Measurements from ENCODE around the gene COL15A1. TPM values are rescaled to one million over a fixed set of nuclear protein-coding genes. Genes with fewer than 3 reads are reported as not detected.

COL15A1 gene
- total RNA-seq, 1 donor from 2014 or later: 0.05 TPM

GRCh38 chr9:99056886-99057664, 113.4 kb downstream of the COL15A1 start:
- H3K36me3 Mint-ChIP-seq (ENCODE audit: low read depth): peaks cover 20% of the 10 kb centered on the region
- peak overlapping the region; percentile 82 for H3K27ac Mint-ChIP-seq
- DNase-seq: peak; percentile 71
- intact Hi-C loops (cut with micrococcal nuclease): loop anchor here (2.0 to 10.0 kb wide), 6 partner anchors 36 to 1028 kb away; partner anchors contain the start of gene NR4A3
- H3K4me1 Mint-ChIP-seq: peaks cover 71% of the 10 kb centered on the region
- H3K27me3 Mint-ChIP-seq: no peaks in the 10 kb centered on the region
- peaks cover 14% of the 10 kb centered on the region for H3K9me3 Mint-ChIP-seq
- peak overlapping the region; percentile 77 for H3K4me3 Mint-ChIP-seq

DNA sequence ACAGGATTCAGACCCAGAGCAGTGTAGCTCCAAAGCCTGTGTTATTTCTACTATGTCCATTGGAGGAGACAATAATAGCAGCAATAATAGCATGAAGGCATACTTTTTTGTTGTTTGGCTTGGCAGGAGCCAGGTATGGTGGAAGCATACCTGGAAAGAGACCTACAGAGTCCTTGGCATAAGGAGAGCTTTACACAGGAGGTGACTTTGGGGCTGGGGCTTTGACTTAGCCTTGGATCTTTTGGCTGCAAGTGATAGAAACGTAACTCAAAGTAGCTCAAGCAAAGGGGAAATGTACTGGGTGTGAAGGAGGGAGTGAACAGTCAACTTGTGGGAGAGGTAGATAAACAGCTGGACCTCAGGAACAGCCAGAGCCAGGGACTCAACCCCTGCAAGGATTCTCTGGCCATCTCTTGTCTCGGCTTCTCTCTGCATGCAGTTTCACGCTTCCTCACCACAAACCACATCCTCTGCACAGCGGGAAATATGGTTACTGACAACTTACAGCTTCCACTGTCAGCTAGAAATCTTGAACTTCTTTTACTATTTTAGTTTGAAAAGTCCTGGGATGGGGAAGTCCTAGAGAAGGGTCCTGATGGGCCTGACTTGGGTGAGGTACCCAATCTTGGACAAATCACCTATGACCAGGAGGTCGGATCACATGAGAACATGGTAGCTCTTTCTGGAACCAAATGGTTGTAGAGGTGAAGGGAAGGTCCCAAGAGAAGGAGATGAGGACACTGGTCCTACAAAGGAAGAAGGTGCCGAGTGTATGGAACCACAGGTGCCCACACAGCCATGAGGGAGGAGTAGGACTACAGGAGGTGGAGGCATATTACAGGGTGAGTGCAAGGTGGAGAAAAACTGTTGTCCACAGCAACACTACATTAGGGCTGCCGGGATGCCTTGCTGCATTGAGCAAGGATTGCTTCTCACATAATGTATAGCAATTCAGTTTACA, 114.2 kb downstream of the COL15A1 start:
- peak overlapping the region; percentile 77 for H3K4me3 Mint-ChIP-seq
- H3K9me3 Mint-ChIP-seq: peaks cover 15% of the 10 kb centered on the region
- peak; percentile 94 for DNase-seq
- intact Hi-C loops (cut with micrococcal nuclease): loop anchor here (1.0 to 10.0 kb wide), 9 partner anchors 13 to 1027 kb away; partner anchors contain the start of gene NR4A3
- peaks cover 20% of the 10 kb centered on the region for H3K36me3 Mint-ChIP-seq (ENCODE audit: low read depth)
- H3K4me1 Mint-ChIP-seq: peaks cover 68% of the 10 kb centered on the region
- no peaks in the 10 kb centered on the region for H3K27me3 Mint-ChIP-seq
- peak overlapping the region; percentile 82 for H3K27ac Mint-ChIP-seq

GRCh38 chr9:99058964-99059921, 115.5 kb downstream of the COL15A1 start:
- peaks cover 22% of the 10 kb centered on the region for H3K9me3 Mint-ChIP-seq
- peak overlapping the region; percentile 82 for H3K27ac Mint-ChIP-seq
- peak; percentile 77 for DNase-seq
- H3K27me3 Mint-ChIP-seq: no peaks in the 10 kb centered on the region
- H3K4me1 Mint-ChIP-seq: peaks cover 68% of the 10 kb centered on the region
- intact Hi-C loops (cut with micrococcal nuclease): loop anchor here (1.0 to 10.0 kb wide), 7 partner anchors 14 to 1026 kb away; partner anchors contain the start of gene NR4A3
- peaks cover 20% of the 10 kb centered on the region for H3K36me3 Mint-ChIP-seq (ENCODE audit: low read depth)
- peak overlapping the region; percentile 77 for H3K4me3 Mint-ChIP-seq

GRCh38 chr9:99060621-99061020, 116.9 kb downstream of the COL15A1 start:
- H3K4me3 Mint-ChIP-seq: no peak overlapping the region
- intact Hi-C loops (cut with micrococcal nuclease): no loop called here
- peaks cover 67% of the 10 kb centered on the region for H3K4me1 Mint-ChIP-seq
- H3K9me3 Mint-ChIP-seq: peaks cover 29% of the 10 kb centered on the region
- H3K27me3 Mint-ChIP-seq: no peaks in the 10 kb centered on the region
- H3K27ac Mint-ChIP-seq: no peak overlapping the region
- H3K36me3 Mint-ChIP-seq (ENCODE audit: low read depth): peaks cover 14% of the 10 kb centered on the region
- no peak for DNase-seq

- peaks cover 19% of the 10 kb centered on the region for H3K9me3 Mint-ChIP-seq
- peaks cover 7% of the 10 kb centered on the region for H3K36me3 Mint-ChIP-seq (ENCODE audit: low read depth)
- no peak overlapping the region for H3K27ac Mint-ChIP-seq
- DNase-seq: no peak
- no peaks in the 10 kb centered on the region for H3K27me3 Mint-ChIP-seq
- H3K4me3 Mint-ChIP-seq: no peak overlapping the region
- intact Hi-C loops (cut with micrococcal nuclease): no loop called here
- H3K4me1 Mint-ChIP-seq: peaks cover 55% of the 10 kb centered on the region
Observed at GRCh38 chr9:99062549-99062948, 118.8 kb downstream of the COL15A1 start.

DNA sequence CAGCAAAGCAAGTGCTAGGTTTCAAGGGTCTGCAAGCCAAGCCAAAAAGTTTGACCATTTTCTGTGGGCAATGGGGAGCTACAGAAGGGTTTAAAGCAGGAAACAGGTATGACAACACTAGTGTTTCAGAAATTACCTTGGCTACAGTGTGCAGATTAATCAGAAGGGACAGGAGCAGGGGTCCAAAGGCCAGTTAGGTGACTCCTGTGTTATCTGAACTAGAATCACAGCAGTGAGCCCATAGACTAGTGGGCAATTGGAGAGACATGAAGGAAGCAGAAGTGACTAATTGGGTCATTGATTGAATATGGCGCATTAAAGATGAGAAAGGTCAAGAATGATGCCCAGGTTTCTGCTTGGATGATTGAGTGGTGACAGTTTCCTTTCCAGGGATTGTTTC, 119.8 kb downstream of the COL15A1 start:
- Mint-ChIP-seq H3K4me1 (peaks cover 48% of the 10 kb centered on the region), H3K27ac (no peak overlapping the region), H3K27me3 (no peaks in the 10 kb centered on the region), H3K36me3 (ENCODE audit: low read depth) (peaks cover 8% of the 10 kb centered on the region), H3K4me3 (no peak overlapping the region), H3K9me3 (peaks cover 20% of the 10 kb centered on the region)
- DNase-seq: no peak
- intact Hi-C loops (cut with micrococcal nuclease): no loop called here

DNA sequence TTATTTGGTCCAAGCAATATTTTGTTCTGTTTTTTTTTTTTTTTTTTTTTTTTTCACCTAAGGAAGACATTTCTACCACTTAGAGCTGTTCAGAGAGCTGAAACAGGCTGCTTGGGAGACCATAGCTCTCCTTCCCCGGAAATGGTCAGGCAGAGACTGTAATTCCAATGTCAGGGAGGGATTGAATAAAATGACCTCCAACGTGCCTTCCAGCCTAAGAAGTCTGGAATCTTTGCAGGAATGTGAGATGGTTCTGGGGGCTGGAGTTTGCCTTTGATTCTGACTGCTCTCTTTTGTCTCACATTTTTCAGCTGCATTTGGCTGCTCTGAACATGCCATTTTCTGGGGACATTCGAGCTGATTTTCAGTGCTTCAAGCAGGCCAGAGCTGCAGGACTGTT, 122.9 kb downstream of the COL15A1 start:
- Mint-ChIP-seq H3K4me1 (peaks cover 52% of the 10 kb centered on the region), H3K9me3 (peaks cover 28% of the 10 kb centered on the region), H3K36me3 (ENCODE audit: low read depth) (peaks cover 14% of the 10 kb centered on the region), H3K27me3 (no peaks in the 10 kb centered on the region), H3K4me3 (no peak overlapping the region), H3K27ac (no peak overlapping the region)
- intact Hi-C loops (cut with micrococcal nuclease): no loop called here
- no peak for DNase-seq

GRCh38 chr9:99069075-99069474, 125.4 kb downstream of the COL15A1 start:
- Mint-ChIP-seq H3K4me1 (peaks cover 50% of the 10 kb centered on the region), H3K4me3 (peak overlapping the region; percentile 29), H3K36me3 (ENCODE audit: low read depth) (peaks cover 14% of the 10 kb centered on the region), H3K27ac (peak overlapping the region; percentile 81), H3K9me3 (peaks cover 21% of the 10 kb centered on the region), H3K27me3 (no peaks in the 10 kb centered on the region)
- intact Hi-C loops (cut with micrococcal nuclease): no loop called here
- DNase-seq: no peak

DNA sequence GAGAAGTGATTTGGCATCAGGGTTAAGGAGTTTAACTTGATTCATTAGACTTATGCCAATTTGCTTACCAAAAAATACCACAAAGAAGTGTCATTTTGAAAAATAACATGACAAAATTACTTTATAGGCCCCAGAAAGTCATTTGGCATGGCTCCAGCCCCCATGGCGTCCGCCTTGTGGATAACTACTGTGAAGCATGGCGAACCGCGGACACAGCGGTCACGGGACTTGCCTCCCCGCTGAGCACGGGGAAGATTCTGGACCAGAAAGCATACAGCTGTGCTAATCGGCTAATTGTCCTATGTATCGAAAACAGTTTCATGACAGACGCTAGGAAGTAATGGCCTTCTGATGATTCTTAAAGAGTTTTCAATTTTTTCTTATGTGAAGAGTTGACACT, 125.8 kb downstream of the COL15A1 start:
- Mint-ChIP-seq H3K9me3 (peaks cover 16% of the 10 kb centered on the region), H3K36me3 (ENCODE audit: low read depth) (peaks cover 14% of the 10 kb centered on the region), H3K27me3 (no peaks in the 10 kb centered on the region), H3K4me1 (peaks cover 47% of the 10 kb centered on the region), H3K27ac (peak overlapping the region; percentile 81), H3K4me3 (no peak overlapping the region)
- no peak for DNase-seq
- intact Hi-C loops (cut with micrococcal nuclease): no loop called here

GRCh38 chr9:99070681-99071080, 127.0 kb downstream of the COL15A1 start:
- peaks cover 9% of the 10 kb centered on the region for H3K9me3 Mint-ChIP-seq
- peaks cover 52% of the 10 kb centered on the region for H3K4me1 Mint-ChIP-seq
- no peak overlapping the region for H3K4me3 Mint-ChIP-seq
- DNase-seq: no peak
- peaks cover 12% of the 10 kb centered on the region for H3K36me3 Mint-ChIP-seq (ENCODE audit: low read depth)
- intact Hi-C loops (cut with micrococcal nuclease): no loop called here
- no peaks in the 10 kb centered on the region for H3K27me3 Mint-ChIP-seq
- no peak overlapping the region for H3K27ac Mint-ChIP-seq

DNA sequence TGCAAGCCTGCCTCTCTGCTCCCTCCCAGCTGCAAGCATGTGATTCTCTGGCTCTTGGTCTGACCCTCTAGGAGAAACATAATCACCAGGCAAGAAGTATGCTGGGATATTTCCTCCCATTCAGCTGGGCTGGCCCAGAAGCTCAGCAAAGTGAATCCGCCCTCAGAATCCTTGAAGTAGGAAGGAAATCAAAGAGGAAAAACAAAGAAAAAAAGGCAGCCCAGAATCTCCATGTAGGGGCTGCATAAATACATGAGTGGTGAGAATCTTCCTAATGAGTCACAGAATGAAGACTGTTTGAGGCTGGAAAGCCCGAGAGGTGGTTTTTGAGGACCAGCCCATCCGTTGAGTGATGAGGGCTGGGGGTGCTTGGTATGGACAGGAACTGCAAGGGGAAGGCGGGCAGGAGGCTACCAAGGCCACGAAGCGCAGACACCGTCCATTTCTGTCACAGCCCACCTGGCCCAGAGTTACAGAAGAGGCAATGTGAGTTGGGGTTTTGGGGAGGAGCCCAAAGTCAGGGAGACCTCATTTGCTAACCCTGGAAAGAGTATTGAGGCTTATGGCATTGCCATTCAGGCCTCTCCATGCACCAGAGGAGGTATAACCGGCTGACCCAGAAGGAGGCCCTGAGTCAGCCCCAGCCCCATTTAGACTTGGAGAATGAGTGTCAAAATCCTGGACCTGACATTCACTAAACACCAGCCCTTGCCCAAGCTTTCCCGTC, 127.8 kb downstream of the COL15A1 start:
- DNase-seq: no peak
- Mint-ChIP-seq H3K27ac (peak overlapping the region; percentile 57), H3K4me1 (peaks cover 56% of the 10 kb centered on the region), H3K4me3 (no peak overlapping the region), H3K36me3 (ENCODE audit: low read depth) (peaks cover 12% of the 10 kb centered on the region), H3K27me3 (no peaks in the 10 kb centered on the region), H3K9me3 (peaks cover 9% of the 10 kb centered on the region)
- intact Hi-C loops (cut with micrococcal nuclease): no loop called here

DNA sequence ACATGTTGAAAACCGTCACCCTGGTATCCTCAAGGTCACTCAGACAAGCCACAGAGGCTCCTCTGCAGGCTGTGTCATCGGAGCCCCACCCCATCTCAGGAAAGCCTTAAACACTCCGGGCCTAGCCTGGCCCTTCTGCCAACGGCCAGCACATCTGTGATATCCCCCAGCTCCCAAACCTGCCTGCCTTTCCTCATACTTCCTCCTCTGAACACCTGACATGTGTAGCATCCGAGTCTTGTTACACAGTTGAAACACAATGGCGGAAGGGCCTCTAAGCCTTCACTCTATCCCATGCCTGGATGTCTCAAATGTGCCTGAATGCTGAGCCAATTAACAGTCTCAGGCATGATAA, 128.3 kb downstream of the COL15A1 start:
- Mint-ChIP-seq H3K4me1 (peaks cover 57% of the 10 kb centered on the region), H3K4me3 (no peak overlapping the region), H3K27ac (no peak overlapping the region), H3K9me3 (peaks cover 9% of the 10 kb centered on the region), H3K27me3 (no peaks in the 10 kb centered on the region), H3K36me3 (ENCODE audit: low read depth) (peaks cover 9% of the 10 kb centered on the region)
- no peak for DNase-seq
- intact Hi-C loops (cut with micrococcal nuclease): no loop called here

All from activated CD4-positive, alpha-beta T cell treated with anti-CD3 and anti-CD28 coated beads, Interleukin-2, amount 10 ng/mL, durations not matched to agents 24 days and 14 days (primary cell).